Inflammatory macrophage treated with lipopolysaccharide for 4 hours (primary cell): ENCODE data around the gene CAMTA1.

Experiments
- DNase-seq: peaks from one replicate; pipeline ENCODE4 v3.0.0-alpha.2; 2020

The CAMTA1 gene, protein sequence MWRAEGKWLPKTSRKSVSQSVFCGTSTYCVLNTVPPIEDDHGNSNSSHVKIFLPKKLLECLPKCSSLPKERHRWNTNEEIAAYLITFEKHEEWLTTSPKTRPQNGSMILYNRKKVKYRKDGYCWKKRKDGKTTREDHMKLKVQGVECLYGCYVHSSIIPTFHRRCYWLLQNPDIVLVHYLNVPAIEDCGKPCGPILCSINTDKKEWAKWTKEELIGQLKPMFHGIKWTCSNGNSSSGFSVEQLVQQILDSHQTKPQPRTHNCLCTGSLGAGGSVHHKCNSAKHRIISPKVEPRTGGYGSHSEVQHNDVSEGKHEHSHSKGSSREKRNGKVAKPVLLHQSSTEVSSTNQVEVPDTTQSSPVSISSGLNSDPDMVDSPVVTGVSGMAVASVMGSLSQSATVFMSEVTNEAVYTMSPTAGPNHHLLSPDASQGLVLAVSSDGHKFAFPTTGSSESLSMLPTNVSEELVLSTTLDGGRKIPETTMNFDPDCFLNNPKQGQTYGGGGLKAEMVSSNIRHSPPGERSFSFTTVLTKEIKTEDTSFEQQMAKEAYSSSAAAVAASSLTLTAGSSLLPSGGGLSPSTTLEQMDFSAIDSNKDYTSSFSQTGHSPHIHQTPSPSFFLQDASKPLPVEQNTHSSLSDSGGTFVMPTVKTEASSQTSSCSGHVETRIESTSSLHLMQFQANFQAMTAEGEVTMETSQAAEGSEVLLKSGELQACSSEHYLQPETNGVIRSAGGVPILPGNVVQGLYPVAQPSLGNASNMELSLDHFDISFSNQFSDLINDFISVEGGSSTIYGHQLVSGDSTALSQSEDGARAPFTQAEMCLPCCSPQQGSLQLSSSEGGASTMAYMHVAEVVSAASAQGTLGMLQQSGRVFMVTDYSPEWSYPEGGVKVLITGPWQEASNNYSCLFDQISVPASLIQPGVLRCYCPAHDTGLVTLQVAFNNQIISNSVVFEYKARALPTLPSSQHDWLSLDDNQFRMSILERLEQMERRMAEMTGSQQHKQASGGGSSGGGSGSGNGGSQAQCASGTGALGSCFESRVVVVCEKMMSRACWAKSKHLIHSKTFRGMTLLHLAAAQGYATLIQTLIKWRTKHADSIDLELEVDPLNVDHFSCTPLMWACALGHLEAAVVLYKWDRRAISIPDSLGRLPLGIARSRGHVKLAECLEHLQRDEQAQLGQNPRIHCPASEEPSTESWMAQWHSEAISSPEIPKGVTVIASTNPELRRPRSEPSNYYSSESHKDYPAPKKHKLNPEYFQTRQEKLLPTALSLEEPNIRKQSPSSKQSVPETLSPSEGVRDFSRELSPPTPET (N-terminal part only)

DNA sequence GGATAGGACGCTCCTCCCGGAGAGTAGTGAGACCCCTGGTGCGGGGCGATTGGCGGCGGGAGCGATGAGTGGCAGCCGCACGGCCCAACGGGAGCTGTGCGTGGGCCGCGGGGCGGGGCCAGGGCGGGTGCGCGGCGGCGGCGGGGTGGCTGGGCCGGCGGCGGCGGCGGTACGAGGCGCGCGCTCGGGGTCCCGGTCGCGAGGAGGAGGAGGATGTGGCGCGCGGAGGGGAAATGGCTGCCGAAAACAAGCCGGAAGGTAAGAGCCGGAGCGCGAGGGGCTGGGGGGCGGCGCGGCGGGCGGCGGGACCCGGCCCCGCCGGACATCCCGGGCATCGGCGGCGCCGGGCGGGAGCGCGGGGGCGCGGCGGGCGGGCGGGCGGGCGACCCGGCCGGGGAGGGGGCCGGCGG, at the start of gene CAMTA1:
TSS of gene CAMTA1 (plus strand) at position 137 of the 410 bp plus-strand sequence. CDS start at position 214, 77 bp downstream.
- DNase-seq, result no peak

DNA sequence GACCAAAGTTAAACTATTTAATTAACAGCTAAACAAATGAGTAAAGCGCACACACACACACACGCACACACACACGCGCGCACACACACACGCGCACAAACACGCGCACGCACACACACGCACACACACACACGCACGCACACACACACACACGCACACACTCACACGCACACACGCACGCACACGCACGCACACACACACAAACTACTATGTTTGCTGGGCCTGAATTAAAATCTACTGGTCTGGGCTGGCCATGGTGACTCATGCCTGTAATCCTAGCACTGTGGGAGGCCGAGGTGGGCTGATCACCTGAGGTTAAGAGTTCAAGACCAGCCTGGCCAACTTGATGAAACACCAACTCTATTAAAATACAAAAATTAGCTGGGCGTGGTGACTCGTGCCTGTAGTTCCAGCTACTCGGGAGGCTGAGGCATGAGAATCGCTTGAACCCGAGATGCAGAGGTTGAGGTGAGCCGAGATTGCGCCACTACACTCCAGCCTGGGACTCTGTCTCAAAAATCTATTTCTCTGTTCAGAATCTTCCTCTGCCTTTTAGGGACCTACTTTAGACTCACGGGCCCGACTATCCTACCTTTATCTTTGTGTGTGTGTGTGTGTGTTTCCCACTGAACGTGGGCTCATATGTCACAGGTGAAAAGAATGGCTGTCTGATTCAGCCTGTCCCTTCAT, 46.1 kb upstream of the CAMTA1 start:
- DNase-seq, result no peak

DNA sequence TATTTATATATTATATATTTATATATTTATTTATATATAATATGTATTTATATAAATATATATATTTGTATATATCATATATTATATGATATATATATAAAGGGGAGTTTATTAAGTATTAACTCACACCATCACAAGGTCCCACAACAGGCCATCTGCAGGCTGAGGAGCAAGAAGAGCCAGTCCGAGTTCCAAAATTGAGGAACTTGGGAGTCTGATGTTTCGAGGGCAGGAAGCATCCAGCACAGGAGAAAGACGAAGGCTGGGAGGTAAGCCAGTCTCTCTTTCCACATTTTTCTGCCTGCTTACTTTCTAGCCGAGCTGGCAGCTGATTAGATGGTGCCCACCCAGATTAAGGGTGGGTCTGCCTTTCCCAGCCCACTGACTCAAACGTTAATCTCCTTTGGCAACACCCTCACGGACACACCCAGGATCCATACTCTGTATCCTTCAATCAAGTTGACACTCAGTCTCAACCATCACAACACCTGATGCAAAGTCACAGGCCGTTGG, 42.5 kb upstream of the CAMTA1 start:
- peak; percentile 14 for DNase-seq

DNA sequence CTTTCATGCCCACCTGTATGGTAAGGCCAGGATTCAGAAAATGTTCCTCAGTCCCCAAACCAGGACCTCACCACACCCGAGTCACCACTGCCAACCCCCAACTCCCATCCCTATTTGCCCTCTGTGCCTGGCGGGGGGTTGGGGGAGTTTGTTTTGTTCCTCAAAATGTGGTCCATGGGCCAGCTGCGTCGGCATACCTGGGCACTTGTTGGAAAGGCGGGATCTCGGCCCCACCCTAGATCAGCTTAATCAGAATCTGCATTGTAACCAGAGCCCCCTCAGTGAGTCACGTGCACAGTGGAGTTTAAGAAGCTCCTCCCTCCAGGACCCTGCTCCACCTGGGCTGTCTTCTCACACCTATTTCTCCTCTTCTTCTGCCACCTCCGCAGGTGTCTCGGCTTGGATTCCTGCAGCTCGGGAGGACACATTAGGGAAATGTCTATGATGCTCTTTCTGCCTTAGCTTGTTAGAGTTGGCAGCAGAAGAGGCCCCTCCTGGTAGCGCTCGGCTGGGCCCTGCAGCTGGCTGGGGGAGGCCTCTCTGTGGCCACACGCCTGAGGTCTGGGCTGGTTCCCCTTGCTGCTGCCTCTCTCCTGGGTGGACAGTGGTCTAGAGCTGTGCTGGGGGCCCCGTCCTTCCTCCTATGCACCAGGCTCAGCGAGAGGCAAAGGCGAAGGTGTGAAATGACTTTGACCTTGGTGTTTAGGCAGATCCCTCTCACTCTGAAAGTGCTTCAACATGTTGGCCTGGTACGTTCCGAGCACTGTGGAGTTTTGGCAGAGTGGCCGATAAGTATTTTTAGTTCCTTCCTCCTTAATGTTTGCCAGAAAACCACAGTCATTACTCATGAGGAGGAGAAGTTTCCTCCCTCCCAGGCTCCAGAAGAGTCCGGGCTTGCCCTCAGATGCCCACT, 41.8 kb upstream of the CAMTA1 start:
- DNase-seq, result peak; percentile 71

DNA sequence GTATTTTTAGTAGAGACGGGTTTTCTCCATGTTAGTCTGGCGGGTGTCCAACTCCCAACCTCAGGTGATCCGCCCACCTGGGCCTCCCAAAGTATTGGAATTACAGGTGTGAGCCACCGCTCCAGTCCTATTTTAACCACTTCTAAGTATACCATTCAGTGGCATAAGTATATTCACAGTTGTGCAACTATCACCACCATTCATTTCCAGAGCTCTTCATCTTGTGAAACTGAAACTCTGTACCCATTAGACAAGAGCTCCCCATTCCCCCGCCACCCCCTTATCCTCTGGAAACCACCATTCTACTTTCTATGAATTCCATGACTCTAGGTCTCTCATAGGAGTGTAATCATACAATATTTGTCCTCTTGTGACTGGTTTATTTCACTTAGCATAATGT, 40.2 kb upstream of the CAMTA1 start:
- peak; percentile 81 for DNase-seq

DNA sequence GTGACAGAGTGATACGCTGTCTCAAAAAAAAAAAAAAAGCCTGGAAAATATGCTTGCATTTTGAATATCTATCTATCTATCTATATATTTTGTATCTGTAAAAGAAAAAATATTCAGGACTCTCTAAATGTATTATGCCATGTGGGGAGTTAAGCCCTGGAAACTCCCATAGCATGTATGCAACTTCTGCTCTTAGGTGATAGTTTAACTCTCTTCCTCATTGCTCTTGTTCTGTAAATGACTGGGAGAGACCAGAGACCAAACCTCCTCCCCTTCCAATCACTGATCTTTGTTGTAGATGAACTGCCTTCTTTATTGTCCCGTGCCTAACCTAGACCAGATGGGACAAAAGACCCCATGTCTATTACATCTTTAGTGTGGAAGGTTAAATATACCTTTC, 37.6 kb upstream of the CAMTA1 start:
- peak; percentile 46 for DNase-seq

DNA sequence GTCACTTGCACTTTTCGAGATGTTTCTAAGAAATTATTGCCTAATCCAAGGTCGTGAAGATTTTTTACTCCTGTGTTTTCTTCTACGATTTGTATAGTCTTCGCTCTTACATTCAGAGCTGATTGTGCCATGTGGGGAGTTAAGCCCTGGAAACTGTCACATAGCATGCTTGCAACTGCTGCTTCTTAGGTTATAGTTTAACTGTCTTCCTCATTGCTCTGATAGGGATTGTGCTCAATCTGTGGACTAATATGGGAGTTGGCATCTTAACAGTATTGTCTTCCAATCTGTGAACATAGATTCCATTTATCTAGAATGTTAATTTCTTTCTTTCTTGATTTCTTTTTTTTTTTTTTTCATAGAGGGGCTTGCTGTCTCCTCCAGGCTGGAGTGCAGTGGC, 34.8 kb upstream of the CAMTA1 start:
- no peak for DNase-seq

DNA sequence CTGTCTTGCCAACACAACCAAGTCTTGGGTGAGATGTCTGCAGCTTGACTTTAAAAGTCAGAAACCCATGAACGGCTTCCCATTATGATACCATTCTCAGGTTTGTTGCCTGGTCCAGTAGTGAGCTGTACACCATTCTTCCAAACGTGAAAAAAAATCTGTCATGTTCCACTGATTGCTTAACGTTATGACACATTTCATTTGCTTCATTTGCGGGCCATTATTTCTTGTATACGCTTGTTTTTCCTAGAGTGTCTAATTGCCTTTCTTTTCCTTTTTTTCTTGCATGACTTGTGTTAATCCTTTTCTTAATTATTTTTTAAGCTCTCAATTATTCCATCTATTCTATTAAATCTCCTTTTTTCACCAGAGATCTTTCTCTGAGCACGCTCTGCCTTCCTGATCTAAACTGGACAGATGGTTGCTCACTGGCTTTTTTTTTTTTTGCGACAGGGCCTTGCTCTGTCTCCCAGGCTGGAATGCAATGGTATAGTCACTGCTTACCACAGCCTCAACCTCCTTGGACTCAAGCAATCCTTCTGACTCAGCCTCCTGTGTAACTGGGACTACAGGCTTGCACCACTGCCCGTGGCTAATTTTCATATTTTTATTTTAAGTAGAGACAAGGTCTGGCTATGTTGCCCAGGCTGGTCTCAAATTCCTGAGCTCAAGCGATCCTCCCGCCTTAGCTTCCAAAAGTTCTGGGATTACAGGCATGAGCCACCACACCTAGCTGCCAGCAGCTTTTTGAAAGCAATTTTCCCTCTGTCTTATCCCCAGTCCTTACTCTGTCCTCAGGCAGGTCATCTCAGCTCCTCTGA, 31.7 kb upstream of the CAMTA1 start:
- peak; percentile 63 for DNase-seq

DNA sequence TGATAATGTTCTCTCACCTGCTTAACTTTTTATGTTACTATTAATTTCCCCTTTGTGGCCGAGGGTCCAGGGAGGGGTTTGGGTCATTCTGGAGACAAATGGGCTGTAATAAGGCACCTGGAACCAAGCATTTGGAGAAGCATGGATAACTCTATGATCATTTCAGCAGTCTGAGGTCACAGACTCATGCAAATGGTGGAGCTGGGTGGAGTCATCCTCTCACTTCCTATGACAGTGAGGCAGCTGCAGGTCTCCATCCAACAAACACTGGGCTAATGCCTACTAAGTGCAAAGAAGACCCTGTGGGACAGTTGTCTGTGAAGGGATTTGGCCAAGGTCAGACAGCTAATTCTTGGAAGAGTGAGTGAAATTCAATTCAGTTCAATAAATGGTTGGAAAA, 28.8 kb upstream of the CAMTA1 start:
- no peak for DNase-seq

DNA sequence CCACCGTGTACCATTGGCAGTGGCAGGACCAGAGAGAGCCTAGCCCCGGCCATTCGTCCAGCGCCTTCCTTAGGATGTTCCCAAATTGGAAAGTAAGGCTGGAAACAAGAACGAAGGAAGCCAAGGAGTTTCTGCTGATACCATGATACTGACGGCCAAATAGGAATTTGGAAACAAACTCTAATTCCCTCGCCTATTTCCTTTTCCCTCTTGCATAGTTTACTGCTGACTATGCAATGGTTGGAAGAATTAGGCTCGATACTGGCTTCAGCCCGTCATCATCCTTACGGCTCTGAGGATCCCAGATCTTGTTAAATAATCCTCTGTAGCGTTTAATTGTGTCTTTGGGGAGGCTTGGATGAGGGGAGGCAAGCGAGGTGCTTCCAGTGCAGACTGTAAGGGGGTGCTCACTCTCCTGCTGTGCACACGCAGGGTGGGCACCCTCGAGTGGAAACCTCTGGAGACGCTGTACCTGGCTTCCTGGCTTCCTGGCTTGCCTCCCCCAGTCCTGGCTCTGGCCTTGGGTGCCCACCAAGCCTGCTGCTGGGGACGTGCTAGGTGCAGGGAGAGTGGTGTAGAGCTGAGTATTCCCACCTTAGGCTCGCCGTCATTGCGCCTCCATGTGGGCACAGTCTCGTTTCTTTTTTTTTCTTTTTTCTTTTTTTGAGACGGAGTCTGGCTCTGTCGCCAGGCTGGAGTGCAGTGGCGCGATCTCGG, 27.4 kb upstream of the CAMTA1 start:
- no peak for DNase-seq

DNA sequence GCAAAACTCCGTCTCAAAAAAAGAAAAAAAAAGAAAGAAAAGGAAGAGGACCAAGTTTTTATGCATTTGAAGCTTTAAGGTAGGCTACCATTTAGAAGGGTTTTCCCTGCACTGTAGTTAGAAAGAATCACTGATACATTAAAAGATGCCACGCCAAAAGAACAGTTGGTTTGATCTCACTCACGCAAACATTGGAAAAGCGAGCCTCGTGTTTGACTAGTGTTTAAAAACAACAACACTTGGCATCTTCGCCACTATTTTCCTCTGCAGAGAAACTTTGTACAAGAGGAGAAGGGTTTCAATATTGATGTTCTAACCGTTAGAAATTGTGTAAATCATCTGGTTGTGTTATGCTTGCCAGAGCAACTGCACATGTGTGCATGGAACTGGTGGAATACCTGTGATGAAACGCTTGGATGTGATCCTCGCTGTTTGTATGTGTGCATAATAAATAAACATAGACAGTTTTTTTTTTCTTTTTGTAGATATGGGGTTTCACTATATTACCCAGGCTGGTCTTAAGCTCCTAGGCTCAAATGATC, 24.0 kb upstream of the CAMTA1 start:
- no peak for DNase-seq

DNA sequence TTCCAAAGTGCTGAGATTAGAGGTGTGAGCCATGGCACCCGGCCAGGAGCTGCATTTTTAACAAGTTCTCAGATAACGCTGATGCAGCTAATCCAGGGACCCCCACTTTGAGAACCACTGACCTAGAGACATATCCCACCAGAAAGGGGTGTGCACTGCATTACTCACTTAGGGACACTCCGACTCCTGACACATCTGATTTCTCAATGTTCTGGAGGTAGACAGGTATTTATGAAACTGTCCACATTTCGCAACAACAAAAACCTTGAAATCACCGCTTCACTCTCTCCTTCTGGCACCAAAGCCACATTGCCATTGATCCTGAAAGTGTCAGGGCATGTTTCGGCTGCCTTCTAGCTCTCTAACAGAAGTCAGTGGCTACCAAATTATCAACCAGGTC, 23.2 kb upstream of the CAMTA1 start:
- no peak for DNase-seq

DNA sequence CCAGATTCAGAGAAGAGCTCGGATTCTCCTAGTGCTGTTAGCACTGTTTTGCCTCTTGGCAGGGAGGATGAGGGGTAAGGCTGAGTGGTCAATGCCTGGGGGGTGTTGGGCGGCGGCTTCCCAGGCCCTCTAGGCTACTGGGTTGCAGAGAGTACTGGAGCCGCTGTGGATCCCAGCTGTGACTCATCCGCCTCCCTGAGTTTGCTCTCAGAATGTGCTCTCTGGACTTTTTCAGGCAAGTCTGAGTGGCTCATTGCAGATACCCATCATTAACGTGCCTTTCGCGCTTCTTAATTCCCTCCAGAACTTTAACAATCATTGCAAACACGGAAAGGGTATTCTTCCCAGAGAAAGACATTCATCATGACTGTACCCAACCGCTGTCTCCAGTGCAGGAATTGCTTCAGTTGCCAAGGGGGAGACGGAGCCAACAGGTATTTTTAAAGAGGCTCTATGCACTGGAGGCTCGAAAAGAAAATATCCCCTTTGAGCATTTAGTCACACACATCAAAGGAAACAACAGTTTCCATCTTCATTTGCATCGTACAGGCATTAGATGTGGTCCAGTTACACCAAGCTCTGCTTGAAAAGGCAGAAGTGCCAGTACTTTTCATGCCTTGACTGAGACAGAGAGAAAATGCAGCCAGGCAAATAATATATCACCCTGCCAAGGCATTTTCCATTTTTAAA, 14.4 kb upstream of the CAMTA1 start:
- DNase-seq, result no peak

DNA sequence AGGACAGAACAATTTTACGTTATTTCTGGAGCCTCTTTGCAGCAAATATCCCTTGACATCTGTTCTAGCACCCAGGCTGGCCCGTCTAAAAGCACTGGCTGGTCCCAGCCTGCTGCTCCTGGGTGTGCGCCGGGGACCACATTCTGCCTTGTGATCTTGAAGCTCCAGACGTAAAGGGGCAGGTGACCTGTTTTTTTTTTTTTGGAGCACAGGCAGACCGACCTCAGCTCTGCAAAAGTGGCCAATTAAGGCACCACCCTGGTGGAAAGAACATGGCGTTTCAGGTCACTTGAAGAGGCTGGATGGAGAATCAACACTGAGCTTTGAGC, 13.8 kb upstream of the CAMTA1 start:
- DNase-seq, result no peak

DNA sequence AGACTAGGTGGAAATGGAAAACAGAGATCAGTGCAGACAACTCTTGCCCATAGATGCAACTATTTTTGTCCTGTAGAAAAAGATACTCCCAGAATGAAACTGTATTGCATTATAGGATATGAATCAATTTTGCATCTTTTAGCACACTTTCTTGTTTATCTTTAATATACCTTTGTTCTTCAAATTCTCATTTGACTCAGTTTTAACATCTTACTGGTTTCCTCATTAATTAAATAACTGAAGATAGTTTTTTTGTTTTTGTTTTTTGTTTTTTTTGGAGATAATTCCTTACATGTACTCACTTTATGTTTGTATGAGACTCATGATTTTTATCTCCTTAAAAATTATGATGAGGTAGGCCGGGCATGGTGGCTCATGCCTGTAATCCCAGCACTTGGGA, 10.9 kb upstream of the CAMTA1 start:
- no peak for DNase-seq

DNA sequence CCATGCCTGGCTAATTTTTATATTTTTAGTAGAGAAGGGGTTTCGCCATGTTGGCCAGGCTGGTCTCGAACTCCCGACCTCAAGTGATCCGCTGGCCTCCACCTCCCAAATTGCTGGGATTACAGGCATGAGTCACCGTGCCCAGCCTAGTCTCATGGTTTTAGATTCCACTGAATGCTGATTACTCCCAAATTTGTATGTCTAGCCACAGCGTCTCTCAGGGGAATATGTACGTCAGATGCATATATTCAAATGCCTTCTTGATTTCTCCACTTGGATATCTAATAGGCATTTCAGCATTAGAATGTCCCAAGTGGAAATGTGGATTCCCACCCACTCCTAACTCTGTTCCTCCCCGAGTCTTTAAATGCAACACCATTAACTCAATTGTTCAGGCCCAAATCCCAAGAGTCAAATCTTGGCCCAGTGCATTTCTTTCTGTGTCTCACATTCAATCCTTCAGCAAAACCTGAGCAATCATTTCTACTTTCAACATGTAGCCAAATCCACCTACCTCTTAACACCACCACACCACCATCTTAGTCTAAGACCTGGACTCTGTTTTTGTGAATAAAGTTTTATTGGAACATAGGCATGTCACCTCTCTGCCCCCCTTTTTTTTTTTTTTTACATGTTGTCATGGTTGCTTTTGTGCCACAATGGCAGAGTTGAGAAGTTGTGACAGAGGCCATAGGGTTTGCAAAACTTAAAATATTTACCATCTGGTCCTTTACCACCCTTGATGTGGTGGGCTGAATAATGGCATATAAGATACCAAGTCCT, 9.8 kb upstream of the CAMTA1 start:
- no peak for DNase-seq

DNA sequence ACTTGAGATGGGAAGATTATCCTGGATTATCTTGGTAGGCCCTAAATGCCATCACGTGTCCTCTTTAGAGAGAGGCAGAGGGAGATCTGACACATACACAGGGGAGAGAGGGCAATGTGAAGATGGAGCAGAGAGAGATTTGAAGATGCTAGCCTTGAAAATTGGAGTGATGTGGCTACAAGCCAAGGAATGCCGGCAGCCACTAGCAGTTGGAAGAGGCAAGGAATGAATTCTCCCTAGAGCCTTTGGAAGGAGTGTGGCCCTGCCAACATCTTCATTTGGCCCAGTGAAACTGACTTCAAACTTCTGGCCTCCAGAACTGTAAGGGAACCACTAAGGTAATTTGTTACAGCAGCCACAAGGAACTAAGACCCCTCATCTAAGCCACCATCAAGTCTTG, 8.9 kb upstream of the CAMTA1 start:
- DNase-seq, result no peak

DNA sequence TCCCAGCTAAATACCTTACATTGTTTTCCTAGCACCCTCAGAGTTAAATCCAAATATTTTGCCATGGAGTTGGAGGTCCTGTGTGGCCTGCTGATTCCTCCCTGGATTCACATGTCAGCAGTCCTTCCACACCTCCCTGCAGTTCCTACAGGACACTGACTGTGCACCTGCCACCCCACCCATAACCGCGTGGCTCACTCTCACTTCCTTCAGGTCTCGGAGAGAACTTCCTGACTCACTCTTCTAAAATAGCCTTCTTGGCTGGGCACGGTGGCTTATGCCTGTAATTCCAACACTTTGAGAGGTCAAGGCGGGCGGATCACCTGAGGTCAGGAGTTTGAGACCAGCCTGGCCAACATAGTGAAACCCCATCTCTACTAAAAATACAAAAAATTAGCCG, 8.4 kb upstream of the CAMTA1 start:
- no peak for DNase-seq
